ENCODE measurements around the gene TFCP2.

Gene TFCP2

GRCh38 chr12:51071663-51072062, 101.3 kb downstream of the TFCP2 start:
- H3K36me3 ChIP-seq (ENCODE audit: low read length), result no peaks in the 10 kb centered on the region
- no peak overlapping the region for H3K4me2 ChIP-seq (ENCODE audit: low read depth, low read length, poor library complexity, severe bottlenecking)
- H4K20me1 ChIP-seq (ENCODE audit: low read depth, low read length), result no peaks in the 10 kb centered on the region
- no peaks in the 10 kb centered on the region for H3K9me2 ChIP-seq (replicated peaks; ENCODE audit: insufficient read depth, low read length)
- no peaks in the 10 kb centered on the region for H3K27me3 ChIP-seq (ENCODE audit: low read length)
- H3K27ac ChIP-seq (ENCODE audit: low read depth, low read length), result no peak overlapping the region
- no peaks in the 10 kb centered on the region for H3K79me2 ChIP-seq (ENCODE audit: insufficient read depth, low read length)
- H3K9me3 ChIP-seq (ENCODE audit: insufficient read depth, low read length), result no peaks in the 10 kb centered on the region
- H3K4me3 ChIP-seq (ENCODE audit: insufficient read depth, low read length, poor library complexity, severe bottlenecking), result no peak overlapping the region
- H3F3A ChIP-seq (ENCODE audit: insufficient read depth), result no peaks in the 10 kb centered on the region
- no peak overlapping the region for H3K9ac ChIP-seq (ENCODE audit: low read length)
- H2AFZ ChIP-seq (ENCODE audit: low read depth, low read length, severe bottlenecking), result no peak overlapping the region
- TF ChIP-seq CTCF (IDR thresholded peaks at IDR 0.05; ENCODE audit: insufficient read depth, low read length, poor library complexity, severe bottlenecking), result no peak
- TF ChIP-seq EZH2phosphoT487 (conservative IDR thresholded peaks at IDR 0.05; ENCODE audit: low read length), result no peak

GRCh38 chr12:51070004-51070403, 102.9 kb downstream of the TFCP2 start:
- no peak overlapping the region for H3K9ac ChIP-seq (ENCODE audit: low read length)
- no peaks in the 10 kb centered on the region for H3K79me2 ChIP-seq (ENCODE audit: insufficient read depth, low read length)
- H3K9me3 ChIP-seq (ENCODE audit: insufficient read depth, low read length), result no peaks in the 10 kb centered on the region
- no peak overlapping the region for H3K4me2 ChIP-seq (ENCODE audit: low read depth, low read length, poor library complexity, severe bottlenecking)
- H2AFZ ChIP-seq (ENCODE audit: low read depth, low read length, severe bottlenecking), result no peak overlapping the region
- H3K9me2 ChIP-seq (replicated peaks; ENCODE audit: insufficient read depth, low read length), result no peaks in the 10 kb centered on the region
- no peak for TF ChIP-seq CTCF (IDR thresholded peaks at IDR 0.05; ENCODE audit: insufficient read depth, low read length, poor library complexity, severe bottlenecking)
- TF ChIP-seq EZH2phosphoT487 (conservative IDR thresholded peaks at IDR 0.05; ENCODE audit: low read length), result no peak
- H3K27me3 ChIP-seq (ENCODE audit: low read length), result no peaks in the 10 kb centered on the region
- H3K36me3 ChIP-seq (ENCODE audit: low read length), result no peaks in the 10 kb centered on the region
- no peaks in the 10 kb centered on the region for H3F3A ChIP-seq (ENCODE audit: insufficient read depth)
- H3K4me3 ChIP-seq (ENCODE audit: insufficient read depth, low read length, poor library complexity, severe bottlenecking), result no peak overlapping the region
- H3K27ac ChIP-seq (ENCODE audit: low read depth, low read length), result no peak overlapping the region
- H4K20me1 ChIP-seq (ENCODE audit: low read depth, low read length), result no peaks in the 10 kb centered on the region

- TF ChIP-seq EZH2phosphoT487 (conservative IDR thresholded peaks at IDR 0.05; ENCODE audit: low read length), result no peak
- no peak for TF ChIP-seq CTCF (IDR thresholded peaks at IDR 0.05; ENCODE audit: insufficient read depth, low read length, poor library complexity, severe bottlenecking)
- no peaks in the 10 kb centered on the region for H3K79me2 ChIP-seq (ENCODE audit: insufficient read depth, low read length)
- H3K36me3 ChIP-seq (ENCODE audit: low read length), result no peaks in the 10 kb centered on the region
- no peaks in the 10 kb centered on the region for H4K20me1 ChIP-seq (ENCODE audit: low read depth, low read length)
- H2AFZ ChIP-seq (ENCODE audit: low read depth, low read length, severe bottlenecking), result no peak overlapping the region
- H3F3A ChIP-seq (ENCODE audit: insufficient read depth), result no peaks in the 10 kb centered on the region
- H3K9me2 ChIP-seq (replicated peaks; ENCODE audit: insufficient read depth, low read length), result no peaks in the 10 kb centered on the region
- no peaks in the 10 kb centered on the region for H3K9me3 ChIP-seq (ENCODE audit: insufficient read depth, low read length)
- no peak overlapping the region for H3K9ac ChIP-seq (ENCODE audit: low read length)
- H3K27ac ChIP-seq (ENCODE audit: low read depth, low read length), result no peak overlapping the region
- no peak overlapping the region for H3K4me2 ChIP-seq (ENCODE audit: low read depth, low read length, poor library complexity, severe bottlenecking)
- H3K4me3 ChIP-seq (ENCODE audit: insufficient read depth, low read length, poor library complexity, severe bottlenecking), result no peak overlapping the region
- no peaks in the 10 kb centered on the region for H3K27me3 ChIP-seq (ENCODE audit: low read length)
Measured at GRCh38 chr12:51067771-51068170, 105.2 kb downstream of the TFCP2 start.

Measured in SU-DHL-6 (cell line).